Measurements from ENCODE around the gene FRAS1.
"Not testable (repeated sequence)": the region's sequence is repeated elsewhere in the genome, so short reads cannot be mapped to it uniquely, and the experiment has no call there.

FRAS1 gene

GRCh38 chr4:78057135-78057599 is at the start of gene FRAS1:
FRAS1 (plus strand) TSS chr4:78057323; CDS start chr4:78058010, 687 bp downstream.
- Mint-ChIP-seq H3K4me3 (peak within 1 kb of the TSS; percentile 90), H3K4me1 (ENCODE audit: low read depth) (peaks cover 26% of the 10 kb centered on the region), H3K36me3 (ENCODE audit: low read depth) (no peaks in the 10 kb centered on the region), H3K27me3 (ENCODE audit: low read depth) (peaks cover 70% of the 10 kb centered on the region), H3K27ac (peak within 1 kb of the TSS; percentile 18), H3K9me3 (no peaks in the 10 kb centered on the region)
- DNase-seq (ENCODE audit: low spot score) = no peak

- H3K27me3 Mint-ChIP-seq (ENCODE audit: low read depth) = not testable (repeated sequence)
These were observed 46.1 kb upstream of the FRAS1 start for GRCh38 chr4:78011003-78011402.

GRCh38 chr4:78014889-78015886 is 41.9 kb upstream of the FRAS1 start:
- peaks cover 8% of the 10 kb centered on the region for H3K27me3 Mint-ChIP-seq (ENCODE audit: low read depth)
- peaks cover 7% of the 10 kb centered on the region for H3K9me3 Mint-ChIP-seq
- no peak overlapping the region for H3K4me3 Mint-ChIP-seq
- H3K4me1 Mint-ChIP-seq (ENCODE audit: low read depth) = no peaks in the 10 kb centered on the region
- no peak overlapping the region for H3K27ac Mint-ChIP-seq
- no peak for DNase-seq (ENCODE audit: low spot score)
- H3K36me3 Mint-ChIP-seq (ENCODE audit: low read depth) = no peaks in the 10 kb centered on the region

More at GRCh38 chr4:78011003-78011402, 46.1 kb upstream of the FRAS1 start:
- not testable (repeated sequence) for DNase-seq (ENCODE audit: low spot score); H3K4me1 Mint-ChIP-seq (ENCODE audit: low read depth); H3K4me3 Mint-ChIP-seq; H3K9me3 Mint-ChIP-seq; H3K27ac Mint-ChIP-seq; H3K36me3 Mint-ChIP-seq (ENCODE audit: low read depth)

- Mint-ChIP-seq H3K36me3 (ENCODE audit: low read depth) (no peaks in the 10 kb centered on the region), H3K4me3 (no peak overlapping the region), H3K9me3 (no peaks in the 10 kb centered on the region), H3K4me1 (ENCODE audit: low read depth) (no peaks in the 10 kb centered on the region), H3K27me3 (ENCODE audit: low read depth) (peaks cover 10% of the 10 kb centered on the region), H3K27ac (no peak overlapping the region)
- no peak for DNase-seq (ENCODE audit: low spot score)
These were observed 38.7 kb upstream of the FRAS1 start for GRCh38 chr4:78018271-78019049.

- Mint-ChIP-seq H3K36me3 (ENCODE audit: low read depth) (no peaks in the 10 kb centered on the region), H3K4me1 (ENCODE audit: low read depth) (no peaks in the 10 kb centered on the region), H3K27ac (no peak overlapping the region), H3K27me3 (ENCODE audit: low read depth) (peaks cover 10% of the 10 kb centered on the region), H3K9me3 (no peaks in the 10 kb centered on the region), H3K4me3 (no peak overlapping the region)
- no peak for DNase-seq (ENCODE audit: low spot score)
These were observed 37.7 kb upstream of the FRAS1 start for GRCh38 chr4:78019414-78019813.

- Mint-ChIP-seq H3K4me3 (no peak overlapping the region), H3K27ac (no peak overlapping the region), H3K27me3 (ENCODE audit: low read depth) (peaks cover 7% of the 10 kb centered on the region), H3K36me3 (ENCODE audit: low read depth) (no peaks in the 10 kb centered on the region), H3K4me1 (ENCODE audit: low read depth) (no peaks in the 10 kb centered on the region), H3K9me3 (no peaks in the 10 kb centered on the region)
- DNase-seq (ENCODE audit: low spot score) = no peak
These were observed 36.4 kb upstream of the FRAS1 start for GRCh38 chr4:78020677-78021076.

- H3K9me3 Mint-ChIP-seq = no peaks in the 10 kb centered on the region
- no peak overlapping the region for H3K4me3 Mint-ChIP-seq
- H3K27me3 Mint-ChIP-seq (ENCODE audit: low read depth) = peaks cover 7% of the 10 kb centered on the region
- no peaks in the 10 kb centered on the region for H3K4me1 Mint-ChIP-seq (ENCODE audit: low read depth)
- no peak for DNase-seq (ENCODE audit: low spot score)
- no peaks in the 10 kb centered on the region for H3K36me3 Mint-ChIP-seq (ENCODE audit: low read depth)
- no peak overlapping the region for H3K27ac Mint-ChIP-seq
These were observed 34.6 kb upstream of the FRAS1 start for GRCh38 chr4:78022517-78022916.

GRCh38 chr4:78024085-78024484 is 33.0 kb upstream of the FRAS1 start:
- Mint-ChIP-seq H3K27ac (no peak overlapping the region), H3K4me3 (no peak overlapping the region), H3K9me3 (no peaks in the 10 kb centered on the region), H3K27me3 (ENCODE audit: low read depth) (peaks cover 5% of the 10 kb centered on the region), H3K36me3 (ENCODE audit: low read depth) (no peaks in the 10 kb centered on the region), H3K4me1 (ENCODE audit: low read depth) (no peaks in the 10 kb centered on the region)
- DNase-seq (ENCODE audit: low spot score) = no peak

- no peak for DNase-seq (ENCODE audit: low spot score)
- Mint-ChIP-seq H3K36me3 (ENCODE audit: low read depth) (no peaks in the 10 kb centered on the region), H3K27me3 (ENCODE audit: low read depth) (peaks cover 9% of the 10 kb centered on the region), H3K27ac (no peak overlapping the region), H3K9me3 (no peaks in the 10 kb centered on the region), H3K4me3 (no peak overlapping the region), H3K4me1 (ENCODE audit: low read depth) (no peaks in the 10 kb centered on the region)
These were observed 32.5 kb upstream of the FRAS1 start for GRCh38 chr4:78024576-78025091.

GRCh38 chr4:78031417-78031950 is 25.6 kb upstream of the FRAS1 start:
- Mint-ChIP-seq H3K9me3 (no peaks in the 10 kb centered on the region), H3K4me3 (no peak overlapping the region), H3K36me3 (ENCODE audit: low read depth) (no peaks in the 10 kb centered on the region), H3K27ac (no peak overlapping the region), H3K4me1 (ENCODE audit: low read depth) (no peaks in the 10 kb centered on the region), H3K27me3 (ENCODE audit: low read depth) (peaks cover 6% of the 10 kb centered on the region)
- DNase-seq (ENCODE audit: low spot score) = no peak

GRCh38 chr4:78032446-78032845 is 24.7 kb upstream of the FRAS1 start:
- DNase-seq (ENCODE audit: low spot score) = no peak
- H3K4me3 Mint-ChIP-seq = no peak overlapping the region
- no peaks in the 10 kb centered on the region for H3K4me1 Mint-ChIP-seq (ENCODE audit: low read depth)
- no peaks in the 10 kb centered on the region for H3K36me3 Mint-ChIP-seq (ENCODE audit: low read depth)
- peaks cover 6% of the 10 kb centered on the region for H3K27me3 Mint-ChIP-seq (ENCODE audit: low read depth)
- no peak overlapping the region for H3K27ac Mint-ChIP-seq
- H3K9me3 Mint-ChIP-seq = no peaks in the 10 kb centered on the region

GRCh38 chr4:78032929-78033328 is 24.2 kb upstream of the FRAS1 start:
- no peak overlapping the region for H3K4me3 Mint-ChIP-seq
- peaks cover 6% of the 10 kb centered on the region for H3K27me3 Mint-ChIP-seq (ENCODE audit: low read depth)
- H3K9me3 Mint-ChIP-seq = no peaks in the 10 kb centered on the region
- DNase-seq (ENCODE audit: low spot score) = no peak
- no peaks in the 10 kb centered on the region for H3K36me3 Mint-ChIP-seq (ENCODE audit: low read depth)
- no peaks in the 10 kb centered on the region for H3K4me1 Mint-ChIP-seq (ENCODE audit: low read depth)
- H3K27ac Mint-ChIP-seq = no peak overlapping the region

- DNase-seq (ENCODE audit: low spot score) = no peak
- no peak overlapping the region for H3K27ac Mint-ChIP-seq
- H3K4me1 Mint-ChIP-seq (ENCODE audit: low read depth) = no peaks in the 10 kb centered on the region
- no peaks in the 10 kb centered on the region for H3K36me3 Mint-ChIP-seq (ENCODE audit: low read depth)
- H3K4me3 Mint-ChIP-seq = no peak overlapping the region
- H3K9me3 Mint-ChIP-seq = no peaks in the 10 kb centered on the region
- peaks cover 4% of the 10 kb centered on the region for H3K27me3 Mint-ChIP-seq (ENCODE audit: low read depth)
These were observed 23.3 kb upstream of the FRAS1 start for GRCh38 chr4:78033861-78034260.

- DNase-seq (ENCODE audit: low spot score) = no peak
- H3K4me1 Mint-ChIP-seq (ENCODE audit: low read depth) = no peaks in the 10 kb centered on the region
- no peak overlapping the region for H3K4me3 Mint-ChIP-seq
- no peak overlapping the region for H3K27ac Mint-ChIP-seq
- H3K27me3 Mint-ChIP-seq (ENCODE audit: low read depth) = peaks cover 8% of the 10 kb centered on the region
- H3K9me3 Mint-ChIP-seq = no peaks in the 10 kb centered on the region
- H3K36me3 Mint-ChIP-seq (ENCODE audit: low read depth) = no peaks in the 10 kb centered on the region
These were observed 18.4 kb upstream of the FRAS1 start for GRCh38 chr4:78038704-78039103.
